Measurements from ENCODE around the gene TNFAIP8L3.
"Not testable (repeated sequence)": the region's sequence is repeated elsewhere in the genome, so short reads cannot be mapped to it uniquely, and the experiment has no call there.

The TNFAIP8L3 gene

DNA sequence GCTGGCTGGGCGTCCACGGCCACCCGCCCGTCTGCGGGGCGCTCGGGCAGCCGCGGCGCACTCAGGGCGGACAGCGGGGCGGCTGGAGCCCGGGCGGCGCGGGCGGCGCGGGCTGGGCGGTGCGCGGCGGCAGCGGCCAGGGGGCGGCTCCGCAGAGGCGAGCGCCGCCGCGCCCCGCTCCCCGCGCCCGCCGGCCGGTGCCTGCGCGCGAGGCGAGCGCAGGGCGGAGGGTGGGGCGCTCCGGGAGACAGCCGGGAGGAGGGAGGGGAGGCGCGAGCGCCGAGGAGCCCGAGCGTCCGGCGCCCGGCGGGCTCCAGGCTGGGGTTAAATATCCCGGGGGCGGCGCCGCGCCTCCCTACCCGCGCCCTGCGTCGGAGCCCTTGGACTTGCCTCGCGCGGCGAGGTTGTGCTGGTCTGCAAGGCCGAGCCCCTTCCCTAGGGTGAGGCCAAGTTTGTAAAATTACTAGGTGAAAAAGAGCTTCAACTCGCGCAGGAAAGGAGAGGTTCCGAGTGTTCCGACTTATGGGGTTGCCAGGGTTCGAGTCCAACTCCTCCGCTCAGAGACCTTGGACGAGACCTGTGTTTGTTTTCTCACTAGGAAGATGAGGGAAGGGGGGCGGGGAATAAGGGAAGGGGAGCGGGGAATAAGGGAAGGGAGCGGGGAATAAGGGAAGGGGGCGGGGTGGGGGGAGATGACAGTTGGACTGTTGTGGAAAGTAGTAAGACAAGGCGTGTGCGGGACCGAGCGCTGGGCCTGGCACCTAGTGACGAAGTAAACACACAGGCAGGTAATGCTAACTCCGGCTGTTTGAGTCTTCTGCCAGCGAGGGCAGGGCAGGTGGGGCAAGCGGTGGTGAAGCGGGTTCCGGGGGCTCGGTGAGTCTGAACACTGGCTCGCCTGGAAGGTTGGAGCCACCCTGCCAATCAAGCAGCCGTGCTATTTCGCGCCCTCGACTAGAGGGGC, at the start of gene TNFAIP8L3:
TNFAIP8L3 (minus strand) TSS at position 301 of the 964 bp plus-strand sequence. CDS start 311 bp downstream, outside the sequence.
- Histone ChIP-seq H3K9me3 (ENCODE audit: severe bottlenecking) (no peaks in the 10 kb centered on the region), H3K36me3 (no peaks in the 10 kb centered on the region), H3K4me3 (ENCODE audit: low read depth, low read length) (peak within 1 kb of the TSS; percentile 83), H3K27ac (no peak within 1 kb of the TSS), H3K27me3 (ENCODE audit: insufficient read depth, low read depth, severe bottlenecking) (peaks cover 6% of the 10 kb centered on the region)
- TF ChIP-seq, protein P1, sequence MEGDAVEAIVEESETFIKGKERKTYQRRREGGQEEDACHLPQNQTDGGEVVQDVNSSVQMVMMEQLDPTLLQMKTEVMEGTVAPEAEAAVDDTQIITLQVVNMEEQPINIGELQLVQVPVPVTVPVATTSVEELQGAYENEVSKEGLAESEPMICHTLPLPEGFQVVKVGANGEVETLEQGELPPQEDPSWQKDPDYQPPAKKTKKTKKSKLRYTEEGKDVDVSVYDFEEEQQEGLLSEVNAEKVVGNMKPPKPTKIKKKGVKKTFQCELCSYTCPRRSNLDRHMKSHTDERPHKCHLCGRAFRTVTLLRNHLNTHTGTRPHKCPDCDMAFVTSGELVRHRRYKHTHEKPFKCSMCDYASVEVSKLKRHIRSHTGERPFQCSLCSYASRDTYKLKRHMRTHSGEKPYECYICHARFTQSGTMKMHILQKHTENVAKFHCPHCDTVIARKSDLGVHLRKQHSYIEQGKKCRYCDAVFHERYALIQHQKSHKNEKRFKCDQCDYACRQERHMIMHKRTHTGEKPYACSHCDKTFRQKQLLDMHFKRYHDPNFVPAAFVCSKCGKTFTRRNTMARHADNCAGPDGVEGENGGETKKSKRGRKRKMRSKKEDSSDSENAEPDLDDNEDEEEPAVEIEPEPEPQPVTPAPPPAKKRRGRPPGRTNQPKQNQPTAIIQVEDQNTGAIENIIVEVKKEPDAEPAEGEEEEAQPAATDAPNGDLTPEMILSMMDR (IDR thresholded peaks at IDR 0.05; ENCODE audit: low read depth, low read length), result no peak
- DNase-seq, result peak; percentile 31

- no peak overlapping the region for H3K27ac ChIP-seq
- DNase-seq, result no peak
- no peak overlapping the region for H3K4me3 ChIP-seq (ENCODE audit: low read depth, low read length)
- H3K27me3 ChIP-seq (ENCODE audit: insufficient read depth, low read depth, severe bottlenecking), result no peaks in the 10 kb centered on the region
- no peaks in the 10 kb centered on the region for H3K36me3 ChIP-seq
- peaks cover 6% of the 10 kb centered on the region for H3K9me3 ChIP-seq (ENCODE audit: severe bottlenecking)
- TF ChIP-seq, protein P1 (IDR thresholded peaks at IDR 0.05; ENCODE audit: low read depth, low read length), result no peak
Measured at GRCh38 chr15:51144021-51144532, 49.4 kb upstream of the TNFAIP8L3 start.

GRCh38 chr15:51140347-51140746, 45.6 kb upstream of the TNFAIP8L3 start:
- not testable (repeated sequence) for H3K36me3 ChIP-seq; H3K4me3 ChIP-seq (ENCODE audit: low read depth, low read length); DNase-seq; H3K9me3 ChIP-seq (ENCODE audit: severe bottlenecking); H3K27me3 ChIP-seq (ENCODE audit: insufficient read depth, low read depth, severe bottlenecking); H3K27ac ChIP-seq

- H3K9me3 ChIP-seq (ENCODE audit: severe bottlenecking), result peaks cover 6% of the 10 kb centered on the region
- no peak overlapping the region for H3K4me3 ChIP-seq (ENCODE audit: low read depth, low read length)
- TF ChIP-seq, protein P1 (IDR thresholded peaks at IDR 0.05; ENCODE audit: low read depth, low read length), result no peak
- no peaks in the 10 kb centered on the region for H3K27me3 ChIP-seq (ENCODE audit: insufficient read depth, low read depth, severe bottlenecking)
- no peak overlapping the region for H3K27ac ChIP-seq
- H3K36me3 ChIP-seq, result no peaks in the 10 kb centered on the region
- DNase-seq, result no peak
Measured at GRCh38 chr15:51139091-51139490, 44.4 kb upstream of the TNFAIP8L3 start.

DNA sequence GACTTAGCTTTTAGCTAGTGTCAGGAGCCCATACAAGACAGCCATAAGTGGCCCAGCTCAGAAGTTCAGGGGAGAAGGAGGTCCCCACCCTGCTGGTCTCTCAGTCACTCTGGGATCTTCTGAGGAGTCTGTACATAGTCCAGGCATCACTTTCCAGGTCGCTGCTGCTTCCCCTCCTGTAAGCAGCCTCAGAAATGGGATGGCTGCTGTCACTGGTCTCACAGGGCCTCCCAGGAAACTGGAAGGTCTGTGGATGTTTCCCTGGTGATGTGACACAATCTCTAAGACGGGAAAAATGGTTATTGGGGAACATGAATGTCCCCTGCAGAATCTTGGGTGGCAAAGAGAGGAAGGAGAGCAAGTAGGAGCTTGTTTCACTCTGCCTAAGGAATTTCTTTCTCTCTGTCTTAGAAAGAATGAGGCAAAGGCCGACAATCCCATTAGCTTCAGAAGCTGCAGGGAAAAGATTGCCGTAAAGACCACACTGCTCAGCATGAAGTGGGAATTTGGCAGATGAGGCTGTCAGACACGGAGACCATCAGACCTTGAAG, 43.2 kb upstream of the TNFAIP8L3 start:
- Histone ChIP-seq H3K9me3 (ENCODE audit: severe bottlenecking) (peaks cover 6% of the 10 kb centered on the region), H3K4me3 (ENCODE audit: low read depth, low read length) (no peak overlapping the region), H3K27me3 (ENCODE audit: insufficient read depth, low read depth, severe bottlenecking) (no peaks in the 10 kb centered on the region), H3K27ac (no peak overlapping the region), H3K36me3 (no peaks in the 10 kb centered on the region)
- TF ChIP-seq, protein P1 (IDR thresholded peaks at IDR 0.05; ENCODE audit: low read depth, low read length), result no peak
- no peak for DNase-seq

GRCh38 chr15:51137024-51137423, 42.3 kb upstream of the TNFAIP8L3 start:
- Histone ChIP-seq H3K27ac (no peak overlapping the region), H3K36me3 (no peaks in the 10 kb centered on the region), H3K4me3 (ENCODE audit: low read depth, low read length) (no peak overlapping the region), H3K27me3 (ENCODE audit: insufficient read depth, low read depth, severe bottlenecking) (no peaks in the 10 kb centered on the region), H3K9me3 (ENCODE audit: severe bottlenecking) (peaks cover 6% of the 10 kb centered on the region)
- TF ChIP-seq, protein P1 (IDR thresholded peaks at IDR 0.05; ENCODE audit: low read depth, low read length), result no peak
- no peak for DNase-seq

All from WERI-Rb-1 (cell line).